Cardiac muscle cell (in vitro differentiated cells and primary cell): ENCODE data around the gene NLRP5. TPM values are rescaled to one million over a fixed set of nuclear protein-coding genes. Genes with fewer than 3 reads are reported as not detected.

ENCODE experiments used
- DNase-seq, 2 donors: peaks; one replicate each; pipeline versions ENCODE4 v3.0.0 to v3.0.0-alpha.2; 2010 to 2017; ENCODE audit warnings: low read depth in 1 of 2, low spot score in 1 of 2
- H3K27ac ChIP-seq: fragments of 200-600 bp; sonication (generic); 2 replicates; pipeline ENCODE4 v1.5.1; 2016
- H3K27me3 ChIP-seq: fragments of 200-600 bp; sonication (generic); 2 replicates; pipeline ENCODE4 v1.6.0; 2016; ENCODE audit warnings: control low read depth
- H3K36me3 ChIP-seq: fragments of 200-600 bp; sonication (generic); 2 replicates; pipeline ENCODE4 v1.5.1; 2016; ENCODE audit warnings: control low read depth
- H3K4me1 ChIP-seq: fragments of 200-600 bp; sonication (generic); 2 replicates; pipeline ENCODE4 v1.8.1; 2017; ENCODE audit warnings: low read depth, mild to moderate bottlenecking, mixed run types
- H3K4me3 ChIP-seq: fragments of 200-600 bp; sonication (generic); 2 replicates; pipeline ENCODE4 v1.5.1; 2016; ENCODE audit warnings: mild to moderate bottlenecking
- H3K9me3 ChIP-seq: fragments of 200-600 bp; sonication (generic); 2 replicates; pipeline ENCODE4 v1.5.1; 2017; ENCODE audit warnings: low read depth, mild to moderate bottlenecking, control low read depth
- CTCF ChIP-seq: IDR thresholded peaks from 2 replicates; pipeline ENCODE4 v1.5.1; 2012; ENCODE audit warnings: low read depth, mild to moderate bottlenecking, low read length
- polyA plus RNA-seq: library from polyadenylated mRNA; unstranded; fragments of >200 nt; fragmentation: Nextera tagmentation; extraction: Ambion mirVana; gene quantifications from 2 replicates; pipeline ENCODE4 v1.2.1, GENCODE V29; 2016
- total RNA-seq: library from RNA; depleted of rRNA; stranded (reverse); fragments of >200 nt; gene quantifications from 2 replicates; pipeline ENCODE4 v1.2.3, GENCODE V29; 2016

The NLRP5 gene
- total and polyA plus RNA-seq, 2 experiments from 2014 or later, result not detected

GRCh38 chr19:56110515-56111448 is 124.2 kb downstream of the NLRP5 start:
- TF ChIP-seq CTCF, result no peak
- Histone ChIP-seq H3K4me3 (no peak overlapping the region), H3K9me3 (no peaks in the 10 kb centered on the region), H3K36me3 (no peaks in the 10 kb centered on the region), H3K27ac (peak overlapping the region; percentile 93), H3K4me1 (peaks cover 63% of the 10 kb centered on the region), H3K27me3 (no peaks in the 10 kb centered on the region)
- DNase-seq, result peak; percentile 66 to 72

Other genes starting within 250 kb of the NLRP5 start
- gene NLRP9, start 248.4 kb upstream of the NLRP5 start, total RNA-seq, result not detected in 2 replicates
- gene NLRP9, start 248.4 kb upstream of the NLRP5 start, polyA plus RNA-seq, result not detected in 2 replicates
- not detected in 2 replicates for gene RFPL4A, start 227.7 kb upstream of the NLRP5 start, total RNA-seq
- not detected in 2 replicates for gene RFPL4A, start 227.7 kb upstream of the NLRP5 start, polyA plus RNA-seq
- not detected in 2 replicates for gene RFPL4AL1, start 217.7 kb upstream of the NLRP5 start, total RNA-seq
- not detected in 2 replicates for gene RFPL4AL1, start 217.7 kb upstream of the NLRP5 start, polyA plus RNA-seq
- not detected in 2 replicates for gene NLRP11, start 154.8 kb upstream of the NLRP5 start, total RNA-seq
- not detected in 2 replicates for gene NLRP11, start 154.8 kb upstream of the NLRP5 start, polyA plus RNA-seq
- not detected in 2 replicates for gene NLRP4, start 150.2 kb upstream of the NLRP5 start, total RNA-seq
- not detected in 2 replicates for gene NLRP4, start 150.2 kb upstream of the NLRP5 start, polyA plus RNA-seq
- not detected in 2 replicates for gene NLRP13, start 54.4 kb upstream of the NLRP5 start, total RNA-seq
- not detected in 2 replicates for gene NLRP13, start 54.4 kb upstream of the NLRP5 start, polyA plus RNA-seq
- gene NLRP8, start 38.9 kb upstream of the NLRP5 start, total RNA-seq, result not detected in 2 replicates
- not detected in 2 replicates for gene NLRP8, start 38.9 kb upstream of the NLRP5 start, polyA plus RNA-seq
- 43.0 and 45.5 TPM in 2 replicates for gene ZNF787, start 134.5 kb downstream of the NLRP5 start, total RNA-seq
- gene ZNF787, start 134.5 kb downstream of the NLRP5 start, polyA plus RNA-seq, result 29.2 and 34.9 TPM in 2 replicates
- gene ZNF444, start 154.5 kb downstream of the NLRP5 start, total RNA-seq, result 67.8 and 72.8 TPM in 2 replicates
- gene ZNF444, start 154.5 kb downstream of the NLRP5 start, polyA plus RNA-seq, result 71.8 and 88.4 TPM in 2 replicates
- gene GALP, start 189.2 kb downstream of the NLRP5 start, total RNA-seq, result 0.21 TPM in 1 of 2 replicates, not detected in the other
- not detected in 2 replicates for gene GALP, start 189.2 kb downstream of the NLRP5 start, polyA plus RNA-seq
- not detected in 2 replicates for gene ZSCAN5B, start 211.0 kb downstream of the NLRP5 start, total RNA-seq
- gene ZSCAN5B, start 211.0 kb downstream of the NLRP5 start, polyA plus RNA-seq, result 0.29 TPM in 1 of 2 replicates, not detected in the other
- gene ZSCAN5C, start 215.5 kb downstream of the NLRP5 start, total RNA-seq, result not detected in 2 replicates
- 0.20 TPM in 1 of 2 replicates, not detected in the other for gene ZSCAN5C, start 215.5 kb downstream of the NLRP5 start, polyA plus RNA-seq